H7 (cell line): ENCODE data around the gene KCNK5. TPM values are rescaled to one million over a fixed set of nuclear protein-coding genes. Genes with fewer than 3 reads are reported as not detected.

Source experiments
- DNase-seq: peaks from one replicate; pipeline ENCODE4 v3.0.0; 2012
- H3K27me3 ChIP-seq: 2 replicates; pipeline ENCODE4 v1.6.0; 2011; ENCODE audit warnings: mild to moderate bottlenecking, low read length; ENCODE audit not compliant: control insufficient read depth, insufficient read depth
- H3K36me3 ChIP-seq: replicated peaks from 2 replicates; pipeline ENCODE4 v1.5.1; 2011; ENCODE audit warnings: low read length; ENCODE audit not compliant: control insufficient read depth, insufficient read depth
- H3K4me3 ChIP-seq: 2 replicates; pipeline ENCODE4 v1.5.1; 2011; ENCODE audit warnings: low read depth, mild to moderate bottlenecking, control low read depth, low read length, moderate library complexity; ENCODE audit not compliant: insufficient read depth
- total RNA-seq: library from RNA; depleted of rRNA; stranded (reverse); fragments of >200 nt; shearing (Covaris generic); gene quantifications from 2 replicates; pipeline ENCODE4 v1.2.3, GENCODE V29; 2014; rRNA removed

KCNK5 gene
- total RNA-seq, 1 experiment from 2014 or later, result 23.8 TPM

- no peak for DNase-seq
- no peaks in the 10 kb centered on the region; the same call in 1 of the 2 replicates for H3K27me3 ChIP-seq
- H3K36me3 ChIP-seq, result no peaks in the 10 kb centered on the region
- no peak overlapping the region for H3K4me3 ChIP-seq
Observed at GRCh38 chr6:39143238-39143930, 85.9 kb downstream of the KCNK5 start.

DNA sequence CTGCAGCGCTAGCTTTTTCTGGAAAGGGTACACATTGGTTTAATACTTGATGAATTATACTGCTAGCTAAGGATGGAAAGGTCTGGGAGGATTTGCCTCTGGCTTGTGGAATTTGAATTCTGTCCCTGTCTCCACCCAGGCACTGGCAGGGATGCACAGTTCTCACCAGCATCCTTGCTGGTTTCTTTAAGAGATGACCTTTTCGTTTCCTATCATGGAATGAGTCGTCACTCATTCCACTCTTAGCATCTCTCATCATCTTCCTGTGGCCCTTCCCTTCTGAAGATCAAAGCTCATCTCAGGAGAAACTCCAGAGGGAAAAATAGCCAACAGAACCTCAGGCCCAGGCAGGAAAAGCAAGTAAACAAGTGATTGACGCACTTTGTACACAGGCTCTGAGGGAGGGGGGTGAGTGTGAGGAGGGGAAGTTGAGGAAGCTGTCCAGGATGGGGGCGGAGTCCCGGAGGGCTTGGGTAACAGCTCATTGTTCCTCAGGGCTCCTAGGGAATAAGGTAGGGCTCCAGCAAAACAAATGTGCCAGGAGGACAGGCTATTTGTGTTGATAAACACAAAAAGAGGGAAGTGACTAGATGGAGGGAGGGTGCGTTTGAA lies 88.6 kb downstream of the KCNK5 start:
- H3K36me3 ChIP-seq, result no peaks in the 10 kb centered on the region
- H3K4me3 ChIP-seq, result no peak overlapping the region
- no peak for DNase-seq
- no peaks in the 10 kb centered on the region for H3K27me3 ChIP-seq

Other genes with a start within 250 kb of the KCNK5 start
- gene GLP1R, start 180.7 kb downstream of the KCNK5 start, total RNA-seq, result 0.18 and 0.87 TPM in 2 replicates
- 11.0 and 11.3 TPM in 2 replicates for gene SAYSD1, start 114.3 kb downstream of the KCNK5 start, total RNA-seq
- gene KCNK17, start 84.9 kb upstream of the KCNK5 start, total RNA-seq, result 1.1 and 1.4 TPM in 2 replicates
- not detected in 2 replicates for gene KCNK16, start 93.2 kb upstream of the KCNK5 start, total RNA-seq